HG03103 (cell line): ENCODE data around the gene USF1.

Experiments used
- ATAC-seq: cut with Tn5 transposase; IDR thresholded peaks from one replicate; pipeline ENCODE4 v1.9.1; 2021; ENCODE audit warnings: low read depth; ENCODE audit not compliant: unreplicated experiment

The USF1 gene, protein sequence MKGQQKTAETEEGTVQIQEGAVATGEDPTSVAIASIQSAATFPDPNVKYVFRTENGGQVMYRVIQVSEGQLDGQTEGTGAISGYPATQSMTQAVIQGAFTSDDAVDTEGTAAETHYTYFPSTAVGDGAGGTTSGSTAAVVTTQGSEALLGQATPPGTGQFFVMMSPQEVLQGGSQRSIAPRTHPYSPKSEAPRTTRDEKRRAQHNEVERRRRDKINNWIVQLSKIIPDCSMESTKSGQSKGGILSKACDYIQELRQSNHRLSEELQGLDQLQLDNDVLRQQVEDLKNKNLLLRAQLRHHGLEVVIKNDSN

DNA sequence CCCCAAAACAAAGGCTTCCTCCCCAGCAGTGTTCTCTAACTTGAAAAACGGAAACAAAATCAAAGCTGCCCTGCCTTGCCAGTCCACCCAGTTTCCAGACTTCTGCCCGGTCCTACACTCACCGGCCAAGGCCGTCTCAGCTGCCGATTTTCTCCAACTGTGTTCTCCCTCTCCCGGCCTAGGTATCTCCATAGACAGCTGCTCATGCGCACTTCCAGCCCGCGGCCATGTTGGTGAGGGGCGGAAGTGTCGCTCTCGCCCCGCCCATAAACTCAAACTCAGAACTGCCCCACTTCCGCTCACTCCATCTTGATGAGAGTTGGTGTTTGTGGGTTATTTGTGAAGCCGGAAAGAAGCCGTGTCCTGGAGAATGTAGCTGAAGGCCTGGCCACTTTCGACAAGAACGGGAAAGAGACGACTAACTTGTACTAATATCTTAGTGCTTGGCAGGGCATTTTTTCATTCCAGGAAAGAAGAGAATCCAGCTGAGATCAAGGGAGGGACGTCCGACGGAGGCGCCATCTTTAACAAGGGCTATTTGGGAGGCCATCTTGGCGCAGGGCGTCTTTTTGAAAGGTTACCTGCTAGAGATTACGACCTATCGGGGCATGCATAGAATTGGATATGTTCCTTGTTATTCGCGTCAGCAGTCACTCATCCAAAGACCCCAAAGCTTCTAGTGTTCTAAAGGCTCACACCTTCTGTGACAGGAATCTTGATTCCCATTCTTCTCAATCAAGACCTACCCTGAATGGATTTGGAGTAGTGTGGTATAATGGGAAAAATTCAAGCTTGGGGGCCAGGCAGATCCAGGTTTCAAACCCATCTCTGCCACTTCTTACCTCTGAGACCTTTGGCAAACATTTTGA is at the start of gene USF1:
TSS of gene USF1 (minus strand) at position 242 of the 869 bp plus-strand sequence. CDS start 2,702 bp downstream, outside the sequence.
- peak; percentile 55 for ATAC-seq

DNA sequence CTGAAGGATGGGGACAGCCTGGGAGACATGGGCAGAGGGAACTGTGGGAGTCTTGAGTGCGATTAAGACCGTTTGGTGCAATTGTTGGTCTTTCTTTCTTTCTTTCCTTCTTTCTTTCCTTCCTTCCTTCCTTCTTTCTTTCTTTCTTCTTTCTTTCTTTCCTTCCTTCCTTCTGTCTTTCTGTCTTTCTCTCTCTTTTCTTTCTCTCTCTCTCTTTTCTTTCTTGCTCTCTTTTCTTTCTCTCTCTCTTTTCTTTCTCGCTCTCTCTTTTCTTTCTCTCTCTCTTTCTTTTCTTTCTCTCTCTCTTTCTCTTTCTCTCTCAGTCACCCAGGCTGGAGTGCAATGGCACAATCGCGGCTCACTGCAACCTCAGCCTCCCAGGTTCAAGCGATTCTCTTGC is 49.5 kb upstream of the USF1 start:
- ATAC-seq, result no peak

- no peak for ATAC-seq
Observed at GRCh38 chr1:161094481-161094880, 48.7 kb upstream of the USF1 start.

DNA sequence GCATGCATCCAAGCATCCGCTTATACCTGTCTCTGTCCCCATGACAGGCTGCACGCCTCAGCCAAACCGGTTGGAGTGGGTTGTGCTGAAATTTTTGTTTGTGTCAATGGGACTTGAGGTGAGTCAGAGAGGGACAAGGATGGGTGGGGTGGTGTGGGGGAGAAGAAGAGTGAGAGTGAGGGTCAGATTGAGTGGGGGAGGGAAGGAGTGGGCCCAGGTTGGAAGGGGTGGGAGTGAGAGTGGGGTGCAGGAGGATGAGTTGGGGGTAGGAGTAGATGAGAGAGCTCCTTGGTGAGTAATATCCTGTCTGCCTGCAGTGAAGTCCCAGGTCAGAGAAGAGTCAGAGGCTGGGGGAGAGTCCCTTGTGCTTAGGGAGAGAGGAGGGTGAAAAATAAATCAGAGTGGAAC is 46.8 kb upstream of the USF1 start:
- ATAC-seq, result no peak

- ATAC-seq, result no peak
Observed at GRCh38 chr1:161091796-161092507, 46.2 kb upstream of the USF1 start.

DNA sequence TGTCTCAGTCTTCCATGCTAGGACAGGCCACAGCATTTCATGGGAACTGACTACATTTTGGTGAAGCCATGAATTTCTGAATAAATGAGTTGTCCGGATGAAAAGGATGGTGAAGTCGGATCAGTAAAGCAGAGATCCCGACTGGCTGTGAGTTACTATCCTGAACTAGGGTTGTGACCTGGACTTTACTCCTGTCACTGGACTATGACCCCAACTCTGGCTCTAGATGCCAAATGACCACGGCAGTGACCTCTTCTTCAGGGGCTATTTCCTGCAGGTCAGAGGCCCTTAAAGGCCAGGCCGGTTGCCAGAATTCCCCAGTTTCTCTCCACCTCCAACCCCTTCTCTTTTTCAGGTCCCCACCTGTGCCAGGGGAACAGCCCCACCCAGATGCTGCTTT is 45.3 kb upstream of the USF1 start:
- ATAC-seq, result no peak

- no peak for ATAC-seq
Observed at GRCh38 chr1:161090617-161091016, 44.8 kb upstream of the USF1 start.

- ATAC-seq, result no peak
Observed at GRCh38 chr1:161089938-161090337, 44.2 kb upstream of the USF1 start.

DNA sequence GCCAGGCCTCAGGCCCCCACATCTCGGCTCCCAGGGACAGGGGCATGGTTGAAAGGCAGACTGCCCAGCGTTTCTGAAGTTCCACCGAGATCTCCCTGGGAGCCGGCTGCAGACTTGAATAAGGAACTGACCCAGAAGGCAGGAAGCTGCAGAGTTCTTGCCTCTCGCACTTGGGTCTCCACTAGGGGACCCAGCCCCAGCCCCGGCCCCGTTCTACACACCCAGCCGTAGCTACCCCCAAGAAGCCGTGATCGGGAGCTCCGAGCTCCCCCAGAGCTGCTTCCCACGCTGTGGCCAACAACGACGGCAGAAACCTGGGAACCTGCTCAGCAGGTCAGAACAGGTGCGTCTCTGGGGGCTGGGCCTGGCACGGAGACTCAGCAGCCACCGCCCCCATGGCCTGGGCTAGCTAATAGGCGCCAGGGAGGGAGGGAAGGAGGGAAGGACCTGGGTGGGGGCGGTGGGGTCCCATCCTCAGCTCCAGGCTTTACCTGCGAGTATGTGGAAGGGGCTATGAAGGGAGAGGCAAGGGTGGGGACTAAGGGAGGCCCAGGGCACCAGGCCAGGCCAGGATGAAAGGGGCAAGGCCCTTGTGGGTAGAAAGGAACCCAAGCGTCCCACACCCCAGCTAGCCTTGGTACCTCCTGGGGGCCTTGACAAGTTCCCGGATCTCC is 43.6 kb upstream of the USF1 start, which contains the start of gene NECTIN4:
TSS of gene NECTIN4 (minus strand) at position 308 of the 674 bp plus-strand sequence. CDS start at position 46, 262 bp downstream.
- no peak for ATAC-seq

GRCh38 chr1:161088587-161089110 is 42.9 kb upstream of the USF1 start:
- ATAC-seq, result no peak

GRCh38 chr1:161086457-161086856 is 40.7 kb upstream of the USF1 start:
- no peak for ATAC-seq

DNA sequence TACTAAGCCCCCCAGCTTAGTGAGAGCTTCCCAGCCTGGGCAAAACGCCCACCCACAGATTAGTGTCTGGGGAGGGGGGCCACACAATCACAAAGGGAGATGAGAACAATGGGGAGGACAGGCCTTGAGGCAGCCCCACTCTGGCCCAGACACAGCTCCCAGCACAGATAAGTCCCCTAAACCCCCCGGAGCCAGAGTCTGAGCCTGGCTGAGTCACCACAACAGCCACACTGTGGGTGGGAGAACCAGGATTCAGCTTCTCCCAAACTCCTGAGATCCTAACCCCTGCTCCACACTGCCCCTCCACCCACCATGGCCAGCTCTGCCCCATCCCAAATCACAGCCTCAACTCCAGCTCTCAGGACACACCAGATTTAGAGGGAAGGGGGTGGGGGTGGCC is 39.4 kb upstream of the USF1 start:
- ATAC-seq, result no peak

GRCh38 chr1:161084597-161084988 is 38.8 kb upstream of the USF1 start:
- ATAC-seq, result no peak

GRCh38 chr1:161083748-161084596 is 38.2 kb upstream of the USF1 start:
- no peak for ATAC-seq

- no peak for ATAC-seq
Observed at GRCh38 chr1:161082996-161083747, 37.4 kb upstream of the USF1 start.

GRCh38 chr1:161082483-161082882 is 36.7 kb upstream of the USF1 start:
- ATAC-seq, result no peak

GRCh38 chr1:161081519-161081918 is 35.7 kb upstream of the USF1 start:
- no peak for ATAC-seq
